Measurements from ENCODE around the gene FRMD3.

FRMD3 gene

GRCh38 chr9:83491413-83491812 is 46.8 kb downstream of the FRMD3 start:
- Histone ChIP-seq H3K4me3 (ENCODE audit: low read length) (no peak overlapping the region), H3K4me1 (ENCODE audit: insufficient read depth, low read length) (no peaks in the 10 kb centered on the region), H3K36me3 (ENCODE audit: insufficient read depth, low read depth, low read length) (no peaks in the 10 kb centered on the region), H3K27me3 (ENCODE audit: insufficient read depth, low read length) (no peaks in the 10 kb centered on the region), H3K9me3 (ENCODE audit: insufficient read depth, low read depth, low read length) (no peaks in the 10 kb centered on the region), H3K27ac (ENCODE audit: low read length) (no peak overlapping the region), H3K9ac (ENCODE audit: low read depth, low read length) (no peak overlapping the region)

- Histone ChIP-seq H3K27me3 (ENCODE audit: insufficient read depth, low read length) (no peaks in the 10 kb centered on the region), H3K4me1 (ENCODE audit: insufficient read depth, low read length) (no peaks in the 10 kb centered on the region), H3K4me3 (ENCODE audit: low read length) (no peak overlapping the region), H3K9me3 (ENCODE audit: insufficient read depth, low read depth, low read length) (no peaks in the 10 kb centered on the region), H3K9ac (ENCODE audit: low read depth, low read length) (no peak overlapping the region), H3K36me3 (ENCODE audit: insufficient read depth, low read depth, low read length) (no peaks in the 10 kb centered on the region), H3K27ac (ENCODE audit: low read length) (no peak overlapping the region)
Measured at GRCh38 chr9:83489961-83490360, 48.2 kb downstream of the FRMD3 start.

GRCh38 chr9:83484990-83485389 is 53.2 kb downstream of the FRMD3 start:
- Histone ChIP-seq H3K4me1 (ENCODE audit: insufficient read depth, low read length) (no peaks in the 10 kb centered on the region), H3K27ac (ENCODE audit: low read length) (no peak overlapping the region), H3K9me3 (ENCODE audit: insufficient read depth, low read depth, low read length) (no peaks in the 10 kb centered on the region; the same call in 1 of the 2 replicates), H3K27me3 (ENCODE audit: insufficient read depth, low read length) (no peaks in the 10 kb centered on the region), H3K36me3 (ENCODE audit: insufficient read depth, low read depth, low read length) (no peaks in the 10 kb centered on the region), H3K4me3 (ENCODE audit: low read length) (no peak overlapping the region), H3K9ac (ENCODE audit: low read depth, low read length) (no peak overlapping the region)

- Histone ChIP-seq H3K27ac (ENCODE audit: low read length) (no peak overlapping the region), H3K9me3 (ENCODE audit: insufficient read depth, low read depth, low read length) (no peaks in the 10 kb centered on the region; the same call in 1 of the 2 replicates), H3K36me3 (ENCODE audit: insufficient read depth, low read depth, low read length) (no peaks in the 10 kb centered on the region), H3K27me3 (ENCODE audit: insufficient read depth, low read length) (no peaks in the 10 kb centered on the region), H3K4me1 (ENCODE audit: insufficient read depth, low read length) (no peaks in the 10 kb centered on the region), H3K9ac (ENCODE audit: low read depth, low read length) (no peak overlapping the region), H3K4me3 (ENCODE audit: low read length) (no peak overlapping the region)
Measured at GRCh38 chr9:83483223-83483622, 55.0 kb downstream of the FRMD3 start.

- Histone ChIP-seq H3K4me1 (ENCODE audit: insufficient read depth, low read length) (no peaks in the 10 kb centered on the region), H3K9me3 (ENCODE audit: insufficient read depth, low read depth, low read length) (no peaks in the 10 kb centered on the region; the same call in 1 of the 2 replicates), H3K9ac (ENCODE audit: low read depth, low read length) (no peak overlapping the region), H3K27ac (ENCODE audit: low read length) (no peak overlapping the region), H3K27me3 (ENCODE audit: insufficient read depth, low read length) (no peaks in the 10 kb centered on the region), H3K4me3 (ENCODE audit: low read length) (no peak overlapping the region), H3K36me3 (ENCODE audit: insufficient read depth, low read depth, low read length) (no peaks in the 10 kb centered on the region)
Measured at GRCh38 chr9:83479765-83480164, 58.4 kb downstream of the FRMD3 start.

- Histone ChIP-seq H3K36me3 (ENCODE audit: insufficient read depth, low read depth, low read length) (no peaks in the 10 kb centered on the region), H3K9me3 (ENCODE audit: insufficient read depth, low read depth, low read length) (no peaks in the 10 kb centered on the region; the same call in 1 of the 2 replicates)
Measured at GRCh38 chr9:83477571-83477970, 60.6 kb downstream of the FRMD3 start.

GRCh38 chr9:83477120-83477519 is 61.1 kb downstream of the FRMD3 start:
- Histone ChIP-seq H3K4me3 (ENCODE audit: low read length) (no peak overlapping the region), H3K4me1 (ENCODE audit: insufficient read depth, low read length) (no peaks in the 10 kb centered on the region), H3K9ac (ENCODE audit: low read depth, low read length) (no peak overlapping the region)

More at GRCh38 chr9:83477571-83477970, 60.6 kb downstream of the FRMD3 start:
- no peak overlapping the region for H3K4me3 ChIP-seq (ENCODE audit: low read length)
- H3K4me1 ChIP-seq (ENCODE audit: insufficient read depth, low read length) = no peaks in the 10 kb centered on the region
- H3K9ac ChIP-seq (ENCODE audit: low read depth, low read length) = no peak overlapping the region
- no peaks in the 10 kb centered on the region for H3K27me3 ChIP-seq (ENCODE audit: insufficient read depth, low read length)
- H3K27ac ChIP-seq (ENCODE audit: low read length) = no peak overlapping the region

GRCh38 chr9:83476513-83476912 is 61.7 kb downstream of the FRMD3 start:
- Histone ChIP-seq H3K36me3 (ENCODE audit: insufficient read depth, low read depth, low read length) (no peaks in the 10 kb centered on the region), H3K27me3 (ENCODE audit: insufficient read depth, low read length) (no peaks in the 10 kb centered on the region), H3K9me3 (ENCODE audit: insufficient read depth, low read depth, low read length) (no peaks in the 10 kb centered on the region; the same call in 1 of the 2 replicates), H3K4me3 (ENCODE audit: low read length) (no peak overlapping the region), H3K27ac (ENCODE audit: low read length) (no peak overlapping the region), H3K9ac (ENCODE audit: low read depth, low read length) (no peak overlapping the region), H3K4me1 (ENCODE audit: insufficient read depth, low read length) (no peaks in the 10 kb centered on the region)

More at GRCh38 chr9:83477120-83477519, 61.1 kb downstream of the FRMD3 start:
- Histone ChIP-seq H3K36me3 (ENCODE audit: insufficient read depth, low read depth, low read length) (no peaks in the 10 kb centered on the region), H3K27ac (ENCODE audit: low read length) (no peak overlapping the region), H3K9me3 (ENCODE audit: insufficient read depth, low read depth, low read length) (no peaks in the 10 kb centered on the region; the same call in 1 of the 2 replicates), H3K27me3 (ENCODE audit: insufficient read depth, low read length) (no peaks in the 10 kb centered on the region)

- Histone ChIP-seq H3K4me3 (ENCODE audit: low read length) (no peak overlapping the region), H3K36me3 (ENCODE audit: insufficient read depth, low read depth, low read length) (no peaks in the 10 kb centered on the region), H3K9me3 (ENCODE audit: insufficient read depth, low read depth, low read length) (no peaks in the 10 kb centered on the region; the same call in 1 of the 2 replicates), H3K27me3 (ENCODE audit: insufficient read depth, low read length) (no peaks in the 10 kb centered on the region), H3K4me1 (ENCODE audit: insufficient read depth, low read length) (no peaks in the 10 kb centered on the region), H3K27ac (ENCODE audit: low read length) (no peak overlapping the region), H3K9ac (ENCODE audit: low read depth, low read length) (no peak overlapping the region)
Measured at GRCh38 chr9:83475741-83476140, 62.5 kb downstream of the FRMD3 start.

- Histone ChIP-seq H3K9me3 (ENCODE audit: insufficient read depth, low read depth, low read length) (no peaks in the 10 kb centered on the region), H3K27me3 (ENCODE audit: insufficient read depth, low read length) (no peaks in the 10 kb centered on the region), H3K4me3 (ENCODE audit: low read length) (no peak overlapping the region), H3K4me1 (ENCODE audit: insufficient read depth, low read length) (no peaks in the 10 kb centered on the region; the same call in 1 of the 2 replicates), H3K27ac (ENCODE audit: low read length) (no peak overlapping the region), H3K9ac (ENCODE audit: low read depth, low read length) (no peak overlapping the region), H3K36me3 (ENCODE audit: insufficient read depth, low read depth, low read length) (no peaks in the 10 kb centered on the region)
Measured at GRCh38 chr9:83474631-83475030, 63.6 kb downstream of the FRMD3 start.

- Histone ChIP-seq H3K27me3 (ENCODE audit: insufficient read depth, low read length) (no peaks in the 10 kb centered on the region), H3K9ac (ENCODE audit: low read depth, low read length) (no peak overlapping the region), H3K36me3 (ENCODE audit: insufficient read depth, low read depth, low read length) (no peaks in the 10 kb centered on the region), H3K4me3 (ENCODE audit: low read length) (no peak overlapping the region), H3K4me1 (ENCODE audit: insufficient read depth, low read length) (no peaks in the 10 kb centered on the region; the same call in 1 of the 2 replicates), H3K27ac (ENCODE audit: low read length) (no peak overlapping the region), H3K9me3 (ENCODE audit: insufficient read depth, low read depth, low read length) (no peaks in the 10 kb centered on the region)
Measured at GRCh38 chr9:83473488-83473971, 64.7 kb downstream of the FRMD3 start.

GRCh38 chr9:83472764-83473163 is 65.4 kb downstream of the FRMD3 start:
- Histone ChIP-seq H3K4me3 (ENCODE audit: low read length) (no peak overlapping the region), H3K27me3 (ENCODE audit: insufficient read depth, low read length) (no peaks in the 10 kb centered on the region), H3K27ac (ENCODE audit: low read length) (no peak overlapping the region), H3K9ac (ENCODE audit: low read depth, low read length) (no peak overlapping the region), H3K4me1 (ENCODE audit: insufficient read depth, low read length) (no peaks in the 10 kb centered on the region; the same call in 1 of the 2 replicates), H3K36me3 (ENCODE audit: insufficient read depth, low read depth, low read length) (no peaks in the 10 kb centered on the region), H3K9me3 (ENCODE audit: insufficient read depth, low read depth, low read length) (no peaks in the 10 kb centered on the region)

Measured in iPS-20b (cell line).